GM10248 (cell line): ENCODE data around the gene SGTB.

Source experiments
- CTCF ChIA-PET: fragments of 300-600 bp; sonication (Branson Sonifier 250); formaldehyde crosslinking; extraction: SDS; loops from one replicate; lab custom pipeline; 2021; ENCODE audit warnings: antibody characterized with exemption; lab: Yijun Ruan, JAX
- POLR2A ChIA-PET: fragments of 350-650 bp; sonication (Branson Sonifier 250); formaldehyde crosslinking; extraction: SDS; loops from one replicate; lab custom pipeline; 2020; ENCODE audit warnings: antibody characterized with exemption; lab: Yijun Ruan, JAX
- DNase-seq: peaks from one replicate; pipeline ENCODE4 v3.0.0; 2012; ENCODE audit errors: extremely low spot score
- CTCF ChIP-seq: IDR thresholded peaks from 2 replicates; pipeline ENCODE4 v1.5.1; 2012; ENCODE audit warnings: mild to moderate bottlenecking, low read depth; ENCODE audit errors: extremely low read depth, missing control alignments, control extremely low read depth

Gene SGTB

GRCh38 chr5:65620021-65620420 lies 101.9 kb downstream of the SGTB start:
- CTCF ChIA-PET: interaction anchor here (2.8 kb wide), 1 partner anchor 11 kb away, joined by 7 read pairs; no protein-coding TSS in a partner anchor

More at GRCh38 chr5:65620021-65620420, 101.9 kb downstream of the SGTB start:
- TF ChIP-seq CTCF: no peak
- no peak for DNase-seq
- POLR2A ChIA-PET: no interaction called here
